ENCODE results near the gene CAPSL.
"Not testable (repeated sequence)": the region's sequence is repeated elsewhere in the genome, so short reads cannot be mapped to it uniquely, and the experiment has no call there.

Gene CAPSL

DNA sequence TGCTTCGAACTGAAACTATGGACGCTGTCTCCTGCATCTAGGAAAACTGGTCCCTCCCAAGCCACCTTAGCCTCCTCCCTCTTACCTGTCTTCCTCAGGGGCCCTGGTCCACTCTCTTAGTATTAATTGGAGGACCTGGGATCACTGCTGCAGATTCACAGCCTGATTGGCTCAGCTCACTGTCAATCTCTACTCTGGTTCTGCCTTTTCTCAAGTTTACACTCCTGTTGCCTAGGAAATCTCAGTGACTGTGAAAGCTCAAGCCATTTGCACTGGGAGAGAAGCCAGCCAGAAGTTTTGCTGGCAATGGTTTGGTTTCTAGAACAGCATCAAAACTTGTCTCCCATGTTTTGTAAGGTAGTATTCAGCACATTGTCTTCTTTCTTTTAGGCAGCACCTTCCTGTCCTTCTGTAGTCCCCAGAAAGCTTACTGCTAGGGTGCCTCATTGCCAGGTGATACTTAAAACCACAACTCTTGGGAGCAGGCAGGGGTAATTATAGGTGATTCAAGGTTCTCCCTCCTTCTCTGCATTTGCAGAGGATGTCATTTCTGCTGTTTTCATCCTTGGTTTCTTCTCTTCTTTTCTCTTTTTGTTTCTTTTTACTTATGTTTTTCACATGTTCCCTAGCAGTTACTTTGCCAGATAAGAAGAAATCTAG lies at the start of gene CAPSL:
Gene CAPSL, minus strand, starts transcription at position 55 of the 660 bp plus-strand sequence. CDS start 17,502 bp downstream, outside the sequence.
- no peak within 1 kb of the TSS for H2AFZ ChIP-seq (ENCODE audit: low read depth)
- no peak for TF ChIP-seq CTCF (conservative IDR thresholded peaks at IDR 0.05; ENCODE audit: low read depth, low read length)
- no peaks in the 10 kb centered on the region for H3K79me2 ChIP-seq (ENCODE audit: insufficient read depth, low read depth)
- no peaks in the 10 kb centered on the region for H3K27me3 ChIP-seq (ENCODE audit: insufficient read depth, low read depth)
- H3K4me3 ChIP-seq (IDR thresholded peaks at IDR 0.05; ENCODE audit: insufficient read depth, low read depth, low read length) = no peak within 1 kb of the TSS
- no peaks in the 10 kb centered on the region for H4K20me1 ChIP-seq (ENCODE audit: insufficient read depth)
- no peaks in the 10 kb centered on the region for H3K36me3 ChIP-seq (ENCODE audit: insufficient read depth)
- no peak within 1 kb of the TSS for H3K27ac ChIP-seq
- H3K4me1 ChIP-seq (ENCODE audit: low read depth, poor library complexity, severe bottlenecking) = no peaks in the 10 kb centered on the region
- H3K9ac ChIP-seq = no peak within 1 kb of the TSS
- H3K4me2 ChIP-seq = no peak within 1 kb of the TSS

GRCh38 chr5:35987776-35988175 lies 49.4 kb upstream of the CAPSL start:
- TF ChIP-seq CTCF (conservative IDR thresholded peaks at IDR 0.05; ENCODE audit: low read depth, low read length) = no peak
- Histone ChIP-seq H3K4me2 (no peak overlapping the region), H3K9ac (no peak overlapping the region), H2AFZ (ENCODE audit: low read depth) (no peak overlapping the region), H3K27me3 (ENCODE audit: insufficient read depth, low read depth) (no peaks in the 10 kb centered on the region), H3K27ac (no peak overlapping the region), H3K79me2 (ENCODE audit: insufficient read depth, low read depth) (no peaks in the 10 kb centered on the region), H4K20me1 (ENCODE audit: insufficient read depth) (no peaks in the 10 kb centered on the region), H3K36me3 (ENCODE audit: insufficient read depth) (no peaks in the 10 kb centered on the region), H3K4me3 (IDR thresholded peaks at IDR 0.05; ENCODE audit: insufficient read depth, low read depth, low read length) (no peak overlapping the region), H3K4me1 (ENCODE audit: low read depth, poor library complexity, severe bottlenecking) (no peaks in the 10 kb centered on the region)

GRCh38 chr5:35979715-35980114 lies 41.3 kb upstream of the CAPSL start:
- H3K4me3 ChIP-seq (IDR thresholded peaks at IDR 0.05; ENCODE audit: insufficient read depth, low read depth, low read length) = no peak overlapping the region
- no peaks in the 10 kb centered on the region for H3K4me1 ChIP-seq (ENCODE audit: low read depth, poor library complexity, severe bottlenecking)
- TF ChIP-seq CTCF (conservative IDR thresholded peaks at IDR 0.05; ENCODE audit: low read depth, low read length) = no peak
- H4K20me1 ChIP-seq (ENCODE audit: insufficient read depth) = no peaks in the 10 kb centered on the region
- no peaks in the 10 kb centered on the region for H3K27me3 ChIP-seq (ENCODE audit: insufficient read depth, low read depth)
- H3K9ac ChIP-seq = no peak overlapping the region
- no peak overlapping the region for H2AFZ ChIP-seq (ENCODE audit: low read depth)
- H3K27ac ChIP-seq = no peak overlapping the region
- no peak overlapping the region for H3K4me2 ChIP-seq
- H3K36me3 ChIP-seq (ENCODE audit: insufficient read depth) = no peaks in the 10 kb centered on the region
- no peaks in the 10 kb centered on the region for H3K79me2 ChIP-seq (ENCODE audit: insufficient read depth, low read depth)

DNA sequence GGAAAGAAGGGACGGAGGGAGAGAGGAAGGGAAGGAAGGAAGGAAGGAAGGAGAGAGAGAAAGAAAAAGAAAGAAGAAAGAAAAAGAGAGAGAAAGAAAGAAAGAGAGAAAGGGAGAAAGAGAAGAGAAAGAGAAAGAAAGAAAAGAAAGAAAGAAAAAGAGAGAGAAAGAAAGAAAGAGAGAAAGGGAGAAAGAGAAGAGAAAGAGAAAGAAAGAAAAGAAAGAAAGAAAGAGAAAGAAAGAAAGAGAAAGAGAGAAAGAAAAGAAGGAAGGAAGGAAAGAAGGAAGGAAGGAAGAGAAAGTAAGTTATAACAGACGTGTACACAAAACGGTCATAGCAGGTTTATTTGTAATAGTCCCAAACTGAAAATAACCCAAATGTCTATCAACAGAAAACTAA lies 38.4 kb upstream of the CAPSL start:
- H2AFZ ChIP-seq (ENCODE audit: low read depth); H3K79me2 ChIP-seq (ENCODE audit: insufficient read depth, low read depth); H3K27ac ChIP-seq; H3K9ac ChIP-seq; H3K36me3 ChIP-seq (ENCODE audit: insufficient read depth); H3K4me2 ChIP-seq; H3K27me3 ChIP-seq (ENCODE audit: insufficient read depth, low read depth); H3K4me3 ChIP-seq (IDR thresholded peaks at IDR 0.05; ENCODE audit: insufficient read depth, low read depth, low read length); H4K20me1 ChIP-seq (ENCODE audit: insufficient read depth); H3K4me1 ChIP-seq (ENCODE audit: low read depth, poor library complexity, severe bottlenecking): not testable (repeated sequence)

- Histone ChIP-seq H3K36me3 (ENCODE audit: insufficient read depth) (no peaks in the 10 kb centered on the region), H3K4me2 (no peak overlapping the region), H3K9ac (no peak overlapping the region), H2AFZ (ENCODE audit: low read depth) (no peak overlapping the region), H3K27me3 (ENCODE audit: insufficient read depth, low read depth) (no peaks in the 10 kb centered on the region), H4K20me1 (ENCODE audit: insufficient read depth) (no peaks in the 10 kb centered on the region), H3K27ac (no peak overlapping the region), H3K4me3 (IDR thresholded peaks at IDR 0.05; ENCODE audit: insufficient read depth, low read depth, low read length) (no peak overlapping the region), H3K4me1 (ENCODE audit: low read depth, poor library complexity, severe bottlenecking) (no peaks in the 10 kb centered on the region), H3K79me2 (ENCODE audit: insufficient read depth, low read depth) (no peaks in the 10 kb centered on the region)
- TF ChIP-seq CTCF (conservative IDR thresholded peaks at IDR 0.05; ENCODE audit: low read depth, low read length) = no peak
Observed at GRCh38 chr5:35974570-35974969, 36.1 kb upstream of the CAPSL start.

Measured in KMS-11 (cell line).